HCT116 (cell line): ENCODE results near the gene RNPC3. TPM values are rescaled to one million over a fixed set of nuclear protein-coding genes. Genes with fewer than 3 reads are reported as not detected.
"Not testable (repeated sequence)": the region's sequence is repeated elsewhere in the genome, so short reads cannot be mapped to it uniquely, and the experiment has no call there.

Source experiments
- ATAC-seq: fragments of 200-7000 bp; cut with Tn5 transposase; 2 replicates; pipeline ENCODE4 v1.9.1; 2020; ENCODE audit warnings: mild to moderate bottlenecking, moderate library complexity
- BruUV-seq: library from RNA; stranded (reverse); fragments of 400-500 nt; replicated peaks from 2 replicates; lab custom pipeline; 2021; lab: Mats Ljungman, UMichigan
- CTCF ChIA-PET: fragments of 300-600 bp; sonication (Branson Sonifier 250); formaldehyde crosslinking; loops from one replicate; lab custom pipeline; 2021; ENCODE audit warnings: antibody characterized with exemption; lab: Charles Lee
- POLR2A ChIA-PET: fragments of 300-600, 350-600 bp; sonication (Branson Sonifier 250); formaldehyde crosslinking; loops from one replicate; lab custom pipeline; 2021; ENCODE audit warnings: antibody characterized with exemption; lab: Charles Lee
- RAD21 ChIA-PET, 2 experiments: fragments of 300-600 bp; sonication (Branson Sonifier 250); formaldehyde crosslinking; loops; one replicate each; lab custom pipeline; 2023; ENCODE audit warnings: low total read pairs in 2 of 2; ENCODE audit not compliant: uncharacterized antibody in 2 of 2, unreplicated experiment in 2 of 2, low non-redundant PET in 1 of 2; lab: Charles Lee
- DNase-seq: peaks from one replicate; pipeline ENCODE4 v3.0.0-alpha.2; 2010; ENCODE audit warnings: low read depth, low spot score
- H2AFZ ChIP-seq: fragments of 200-600 bp; shearing (Covaris generic), sonication (generic); 2 replicates; pipeline ENCODE4 v1.6.1; 2017; ENCODE audit warnings: low read depth, mixed run types, mixed read lengths, antibody characterized with exemption, low read length; ENCODE audit not compliant: poor library complexity, severe bottlenecking
- H3K27ac ChIP-seq: 2 replicates; pipeline ENCODE4 v1.5.1; 2012; ENCODE audit warnings: low read depth, low read length
- H3K27me3 ChIP-seq: fragments of 200-600 bp; sonication (generic); 2 replicates; pipeline ENCODE4 v1.6.1; 2016; ENCODE audit warnings: mixed run types, low read length, mixed read lengths; ENCODE audit not compliant: insufficient read depth
- H3K36me3 ChIP-seq, 2 experiments: fragments of 200-500 bp in 1 of 2; fragments of 200-600 bp in 1 of 2; sonication (Bioruptor generic) in 1 of 2; sonication (generic) in 1 of 2; 2 replicates each; pipeline versions ENCODE4 v1.5.1 to v1.6.1; 2014 to 2016; ENCODE audit warnings: low read length in 2 of 2, inconsistent platforms in 1 of 2, mixed read lengths in 1 of 2, mixed run types in 1 of 2; ENCODE audit not compliant: insufficient read depth in 2 of 2, control insufficient read depth in 1 of 2
- H3K4me1 ChIP-seq, 2 experiments: fragments of 200-600 bp in 1 of 2; sonication (generic) in 1 of 2; 2 replicates each; pipeline versions ENCODE4 v1.5.1 to v1.6.1; 2012 to 2017; ENCODE audit warnings: low read length in 2 of 2, inconsistent platforms in 1 of 2, mild to moderate bottlenecking in 1 of 2, mixed read lengths in 1 of 2, mixed run types in 1 of 2, moderate library complexity in 1 of 2; ENCODE audit not compliant: insufficient read depth in 2 of 2, control insufficient read depth in 1 of 2
- H3K4me2 ChIP-seq: fragments of 200-600 bp; sonication (generic); 2 replicates; pipeline ENCODE4 v1.6.1; 2017; ENCODE audit warnings: mixed run types, low read length, mixed read lengths
- H3K4me3 ChIP-seq, 2 experiments: fragments of 200-600 bp in 1 of 2; sonication (generic) in 1 of 2; replicated peaks in 1 of 2; 2 replicates each; pipeline ENCODE4 v1.5.1; 2011 to 2016; ENCODE audit warnings: low read length in 2 of 2, control low read depth in 1 of 2, low read depth in 1 of 2, mild to moderate bottlenecking in 1 of 2, mixed read lengths in 1 of 2, mixed run types in 1 of 2
- H3K79me2 ChIP-seq: fragments of 200-600 bp; sonication (generic); 2 replicates; pipeline ENCODE4 v1.6.1; 2017; ENCODE audit warnings: mild to moderate bottlenecking, mixed run types, low read length, moderate library complexity, mixed read lengths; ENCODE audit not compliant: insufficient read depth
- H3K9ac ChIP-seq: fragments of 200-600 bp; sonication (generic); 2 replicates; pipeline ENCODE4 v1.6.1; 2016; ENCODE audit warnings: low read length, mixed read lengths
- H3K9me2 ChIP-seq: fragments of 200-600 bp; sonication (generic), shearing (Covaris generic); 2 replicates; pipeline ENCODE4 v1.6.1; 2017; ENCODE audit warnings: mixed run types, mild to moderate bottlenecking, moderate library complexity; ENCODE audit not compliant: insufficient read depth
- H3K9me3 ChIP-seq, 2 experiments: fragments of 200-500 bp in 1 of 2; fragments of 200-600 bp in 1 of 2; sonication (Bioruptor generic) in 1 of 2; sonication (generic) in 1 of 2; 2 replicates each; pipeline ENCODE4 v1.6.1; 2014 to 2017; ENCODE audit warnings: low read length in 2 of 2, mixed read lengths in 2 of 2, inconsistent platforms in 1 of 2, low read depth in 1 of 2, mild to moderate bottlenecking in 1 of 2, mixed run types in 1 of 2, moderate library complexity in 1 of 2; ENCODE audit not compliant: control insufficient read depth in 1 of 2, insufficient read depth in 1 of 2
- H4K20me1 ChIP-seq: fragments of 200-600 bp; sonication (generic), shearing (Covaris generic); 2 replicates; pipeline ENCODE4 v1.6.1; 2017; ENCODE audit warnings: mixed run types, mild to moderate bottlenecking, moderate library complexity; ENCODE audit not compliant: insufficient read depth
- ATF3 ChIP-seq: IDR thresholded peaks from 2 replicates; pipeline ENCODE4 v1.6.1; 2012
- CBX3 ChIP-seq: IDR thresholded peaks from 2 replicates; pipeline ENCODE4 v1.6.1; 2012; ENCODE audit warnings: low read depth
- CEBPB ChIP-seq: IDR thresholded peaks from 2 replicates; pipeline ENCODE4 v1.6.1; 2012; ENCODE audit warnings: low read depth
- MAX ChIP-seq: IDR thresholded peaks from 2 replicates; pipeline ENCODE4 v1.6.1; 2012
- POLR2AphosphoS5 ChIP-seq: IDR thresholded peaks from 2 replicates; pipeline ENCODE4 v1.6.1; 2011; ENCODE audit warnings: mild to moderate bottlenecking, low read depth, low read length, moderate library complexity
- RAD21 ChIP-seq: IDR thresholded peaks from 2 replicates; pipeline ENCODE4 v1.6.1; 2012; ENCODE audit warnings: low read depth, mild to moderate bottlenecking
- SP1 ChIP-seq: IDR thresholded peaks from 2 replicates; pipeline ENCODE4 v1.6.1; 2012; ENCODE audit warnings: low read depth
- ZFX ChIP-seq: fragments of 450-650 bp; IDR thresholded peaks from 2 replicates; pipeline ENCODE4 v1.6.1; 2017
- intact Hi-C: fragments of 100-400 bp; cut with micrococcal nuclease; formaldehyde crosslinking; loops from 2 replicates; pipeline ENCODE4 v1.10.0; 2022
- total RNA-seq: library from RNA; stranded (reverse); gene quantifications from one replicate; pipeline ENCODE4 v1.2.1, GENCODE V29; 2021; ENCODE audit not compliant: unreplicated experiment
- TF ChIP-seq, protein P1 (sequence below), 3 experiments: fragments of 200-600 bp in 1 of 3; sonication (generic) in 1 of 3; IDR thresholded peaks in 2 of 3; conservative IDR thresholded peaks in 1 of 3; 2 replicates each; pipeline ENCODE4 v1.5.1; 2012 to 2017; ENCODE audit warnings: low read depth in 2 of 3, low read length in 2 of 3, antibody characterized with exemption in 1 of 3, borderline replicate concordance in 1 of 3, control low read depth in 1 of 3, mild to moderate bottlenecking in 1 of 3, mixed read lengths in 1 of 3, mixed run types in 1 of 3, moderate library complexity in 1 of 3; ENCODE audit not compliant: insufficient read depth in 1 of 3

Gene RNPC3
- total RNA-seq, 1 experiment from 2014 or later: 11.1 TPM

DNA sequence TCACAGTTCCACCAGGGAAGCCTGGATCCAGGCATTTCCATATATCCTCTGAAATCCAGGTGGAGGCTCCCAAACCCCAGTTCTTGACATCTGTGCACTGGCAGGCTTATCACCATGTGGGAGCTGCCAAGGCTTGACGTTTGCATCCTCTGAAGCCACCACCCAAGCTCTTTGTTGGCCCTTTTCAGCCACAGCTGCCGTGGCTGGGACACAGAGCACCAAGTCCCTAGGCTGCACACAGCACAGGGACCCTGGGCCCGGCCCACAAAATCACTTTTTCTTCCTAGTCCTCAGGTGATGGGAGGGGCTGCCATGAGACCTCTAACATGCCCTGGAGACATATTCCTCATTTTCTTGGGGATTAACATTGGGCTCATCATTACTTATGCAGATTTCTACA lies 22.3 kb downstream of the RNPC3 start:
- no peak overlapping the region for H3K4me3 ChIP-seq
- no peak for DNase-seq
- H3K27me3 ChIP-seq: no peaks in the 10 kb centered on the region
- RAD21 ChIA-PET: no interaction called here
- BruUV-seq: no TSS peak
- no peak overlapping the region for H3K4me2 ChIP-seq
- no peaks in the 10 kb centered on the region for H3K79me2 ChIP-seq
- CTCF ChIA-PET: no interaction called here
- H3K9me3 ChIP-seq: no peaks in the 10 kb centered on the region
- TF ChIP-seq ZFX (no peak), RAD21 (no peak), MAX (no peak), SP1 (no peak), ATF3 (no peak), CEBPB (no peak)
- TF ChIP-seq, protein P1, sequence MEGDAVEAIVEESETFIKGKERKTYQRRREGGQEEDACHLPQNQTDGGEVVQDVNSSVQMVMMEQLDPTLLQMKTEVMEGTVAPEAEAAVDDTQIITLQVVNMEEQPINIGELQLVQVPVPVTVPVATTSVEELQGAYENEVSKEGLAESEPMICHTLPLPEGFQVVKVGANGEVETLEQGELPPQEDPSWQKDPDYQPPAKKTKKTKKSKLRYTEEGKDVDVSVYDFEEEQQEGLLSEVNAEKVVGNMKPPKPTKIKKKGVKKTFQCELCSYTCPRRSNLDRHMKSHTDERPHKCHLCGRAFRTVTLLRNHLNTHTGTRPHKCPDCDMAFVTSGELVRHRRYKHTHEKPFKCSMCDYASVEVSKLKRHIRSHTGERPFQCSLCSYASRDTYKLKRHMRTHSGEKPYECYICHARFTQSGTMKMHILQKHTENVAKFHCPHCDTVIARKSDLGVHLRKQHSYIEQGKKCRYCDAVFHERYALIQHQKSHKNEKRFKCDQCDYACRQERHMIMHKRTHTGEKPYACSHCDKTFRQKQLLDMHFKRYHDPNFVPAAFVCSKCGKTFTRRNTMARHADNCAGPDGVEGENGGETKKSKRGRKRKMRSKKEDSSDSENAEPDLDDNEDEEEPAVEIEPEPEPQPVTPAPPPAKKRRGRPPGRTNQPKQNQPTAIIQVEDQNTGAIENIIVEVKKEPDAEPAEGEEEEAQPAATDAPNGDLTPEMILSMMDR (IDR thresholded peaks at IDR 0.05 in 2 of 3, conservative IDR thresholded peaks at IDR 0.05 in 1 of 3; ENCODE audit: borderline replicate concordance in 1 of 3, insufficient read depth in 1 of 3, low read depth in 2 of 3, low read length in 2 of 3): no peak
- H3K27ac ChIP-seq: no peak overlapping the region
- H3K4me1 ChIP-seq: no peaks in the 10 kb centered on the region
- H2AFZ ChIP-seq: no peak overlapping the region
- POLR2A ChIA-PET: no interaction called here
- intact Hi-C loops: no loop called here
- no peaks in the 10 kb centered on the region for H3K9me2 ChIP-seq
- H3K9ac ChIP-seq: no peak overlapping the region
- ATAC-seq: no peak
- H3K36me3 ChIP-seq: peaks cover 2 to 31% of the 10 kb centered on the region in 2 experiments; a peak in 2 of 4 replicates
- no peaks in the 10 kb centered on the region; the same call in 1 of the 2 replicates for H4K20me1 ChIP-seq

DNA sequence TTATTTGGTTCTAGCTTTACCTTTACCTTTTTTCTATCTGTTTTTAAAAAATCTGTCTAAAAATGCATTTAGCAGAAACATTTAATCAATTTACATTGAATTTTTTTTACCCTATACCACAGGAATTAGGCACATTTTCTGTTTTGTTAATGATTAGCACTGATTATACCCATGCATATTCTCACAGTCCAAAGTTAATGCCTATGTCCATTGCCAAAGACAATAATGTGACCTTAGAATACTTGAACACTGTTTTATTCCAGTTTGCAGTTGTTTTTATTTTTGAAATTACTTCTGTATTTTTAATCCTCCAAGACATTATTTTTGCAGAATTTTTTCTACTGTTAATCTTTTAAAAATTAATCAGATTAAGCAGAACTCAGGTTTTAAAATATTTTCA lies 34.9 kb downstream of the RNPC3 start:
- no peak overlapping the region for H3K9ac ChIP-seq
- H3K4me3 ChIP-seq: no peak overlapping the region
- H2AFZ ChIP-seq: no peak overlapping the region
- BruUV-seq: no TSS peak
- no peaks in the 10 kb centered on the region for H3K36me3 ChIP-seq
- no peaks in the 10 kb centered on the region for H3K9me2 ChIP-seq
- DNase-seq: no peak
- RAD21 ChIA-PET: no interaction called here
- H3K27me3 ChIP-seq: no peaks in the 10 kb centered on the region
- no peak for ATAC-seq
- H3K27ac ChIP-seq: no peak overlapping the region
- POLR2A ChIA-PET: no interaction called here
- intact Hi-C loops: no loop called here
- H3K4me1 ChIP-seq: no peaks in the 10 kb centered on the region
- CTCF ChIA-PET: no interaction called here
- H4K20me1 ChIP-seq: no peaks in the 10 kb centered on the region
- H3K79me2 ChIP-seq: no peaks in the 10 kb centered on the region
- no peaks in the 10 kb centered on the region for H3K9me3 ChIP-seq
- no peak for TF ChIP-seq POLR2AphosphoS5
- TF ChIP-seq ZFX: no peak
- no peak for TF ChIP-seq CBX3
- no peak overlapping the region for H3K4me2 ChIP-seq

- RAD21 ChIA-PET, H3K4me3 ChIP-seq, POLR2A ChIA-PET, H4K20me1 ChIP-seq, H3K9me2 ChIP-seq, H3K27ac ChIP-seq, BruUV-seq, ATAC-seq, CTCF ChIA-PET, H3K9me3 ChIP-seq, H3K27me3 ChIP-seq, H3K4me2 ChIP-seq, H3K4me1 ChIP-seq, DNase-seq, H3K36me3 ChIP-seq, H2AFZ ChIP-seq, H3K79me2 ChIP-seq, H3K9ac ChIP-seq, intact Hi-C loops: not testable (repeated sequence)
Observed at GRCh38 chr1:103561124-103561523, 35.6 kb downstream of the RNPC3 start.
